Measurements from ENCODE around the gene ENO3.

Gene ENO3

DNA sequence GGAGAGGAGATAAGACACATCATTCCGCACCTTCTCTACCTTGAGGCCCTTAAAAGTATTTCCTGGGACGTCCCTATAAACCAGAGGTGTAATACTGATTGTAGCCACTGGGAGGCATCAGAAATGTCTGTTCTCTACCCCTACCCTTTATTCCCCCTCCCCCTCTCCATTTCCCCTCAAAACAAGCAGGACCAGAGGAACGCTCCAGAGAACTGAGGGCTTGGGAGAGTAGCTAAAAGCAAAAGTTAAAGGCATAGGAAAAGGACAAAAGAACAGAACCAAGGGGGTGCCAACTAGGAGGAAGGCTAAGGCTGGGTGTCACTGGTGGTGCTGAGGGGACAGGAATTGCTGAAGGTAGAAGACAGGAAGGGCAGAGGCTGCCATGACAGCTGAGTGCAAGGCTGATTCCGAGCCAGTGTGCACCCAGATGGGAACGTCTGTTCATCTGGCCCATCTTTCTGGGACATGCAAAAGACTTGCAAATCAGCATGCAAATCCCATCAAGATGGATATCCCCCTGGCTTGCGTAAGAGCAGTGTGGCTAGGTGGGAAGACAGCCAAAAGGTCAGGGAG lies 29.8 kb downstream of the ENO3 start:
- DNase-seq: no peak

DNA sequence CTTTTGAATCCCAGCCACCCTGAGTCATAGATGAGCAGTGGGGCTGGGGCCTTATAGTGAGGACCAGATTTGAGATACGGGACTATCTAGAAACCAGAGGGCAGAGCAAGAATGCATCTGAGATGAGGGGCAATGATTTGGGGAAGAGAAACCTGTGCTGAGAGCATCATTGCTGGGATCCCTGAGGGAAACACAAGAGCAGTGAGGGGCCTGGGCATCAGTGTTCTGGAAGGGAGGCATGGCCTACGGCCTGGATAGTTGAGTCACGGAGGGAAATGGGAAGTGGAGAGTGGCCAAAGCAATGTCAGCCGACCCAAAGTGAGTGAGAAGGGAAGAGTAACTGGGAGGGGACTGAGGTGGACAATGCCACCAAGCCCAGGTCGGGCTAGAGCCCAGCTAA lies 31.4 kb downstream of the ENO3 start:
- DNase-seq: no peak

DNA sequence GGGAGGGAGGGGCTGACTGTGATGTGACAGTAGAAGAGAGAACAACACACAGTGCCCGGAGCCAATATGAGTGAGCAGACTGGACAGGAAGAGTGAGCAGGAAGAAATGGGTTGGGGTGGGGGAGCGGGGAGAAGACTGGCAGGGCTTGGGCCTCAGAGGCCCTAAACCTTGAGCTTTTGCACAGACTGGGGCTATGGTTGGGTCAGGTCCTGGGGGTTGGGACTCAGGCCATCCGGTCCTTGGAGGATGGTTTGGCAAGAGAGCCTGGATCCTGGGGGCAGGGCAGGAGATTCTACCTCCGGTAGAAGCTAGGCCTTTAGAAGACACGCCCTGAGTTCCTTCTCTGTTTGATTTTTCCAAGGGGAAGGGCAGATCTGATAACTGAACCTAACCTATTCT lies 35.5 kb downstream of the ENO3 start:
- DNase-seq: no peak

DNA sequence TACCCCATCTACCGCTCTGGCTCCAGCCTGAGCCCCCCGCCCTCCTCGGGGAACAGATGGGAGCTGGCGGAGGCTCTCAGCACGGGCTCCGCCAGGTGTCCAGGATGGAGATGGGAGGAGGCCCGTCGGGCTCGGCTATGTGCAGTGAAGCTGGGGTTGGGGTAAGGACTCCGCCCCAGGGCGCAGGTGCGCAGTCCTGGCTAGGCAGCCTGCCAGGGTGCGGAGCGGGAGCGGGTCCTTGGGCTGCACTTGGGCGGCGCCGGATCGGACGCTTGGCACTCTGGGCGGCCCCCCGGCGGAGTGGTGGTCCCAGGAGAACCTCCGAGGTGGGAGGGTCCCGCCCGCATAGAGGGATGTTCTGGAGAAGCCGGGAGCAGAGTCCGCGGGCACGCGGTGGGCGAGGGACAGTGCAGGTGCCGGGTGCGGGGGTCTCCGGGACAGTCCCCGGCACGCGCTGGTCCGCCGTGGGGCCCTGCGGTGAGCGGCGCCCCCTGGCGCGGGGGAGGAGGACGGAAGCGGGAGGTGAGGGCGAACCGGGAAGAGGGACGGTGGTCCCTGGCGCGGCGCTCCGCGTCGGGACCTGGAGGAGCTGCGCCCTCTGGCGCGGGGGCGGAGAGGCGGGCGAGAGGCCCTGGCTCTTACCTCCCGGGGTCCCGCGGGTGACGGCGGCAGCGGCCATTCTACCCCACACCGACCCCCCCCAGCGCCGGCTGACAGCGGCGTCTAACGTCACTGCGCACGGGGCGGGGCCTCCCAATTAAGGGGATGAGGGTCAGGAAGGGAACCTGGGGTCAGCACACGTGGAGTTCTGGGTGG lies 36.2 kb downstream of the ENO3 start, which contains the start of gene CAMTA2:
Gene CAMTA2, minus strand, starts transcription at position 725 of the 816 bp plus-strand sequence. CDS start 1,453 bp downstream, outside the sequence.
- DNase-seq: peak; percentile 93

DNA sequence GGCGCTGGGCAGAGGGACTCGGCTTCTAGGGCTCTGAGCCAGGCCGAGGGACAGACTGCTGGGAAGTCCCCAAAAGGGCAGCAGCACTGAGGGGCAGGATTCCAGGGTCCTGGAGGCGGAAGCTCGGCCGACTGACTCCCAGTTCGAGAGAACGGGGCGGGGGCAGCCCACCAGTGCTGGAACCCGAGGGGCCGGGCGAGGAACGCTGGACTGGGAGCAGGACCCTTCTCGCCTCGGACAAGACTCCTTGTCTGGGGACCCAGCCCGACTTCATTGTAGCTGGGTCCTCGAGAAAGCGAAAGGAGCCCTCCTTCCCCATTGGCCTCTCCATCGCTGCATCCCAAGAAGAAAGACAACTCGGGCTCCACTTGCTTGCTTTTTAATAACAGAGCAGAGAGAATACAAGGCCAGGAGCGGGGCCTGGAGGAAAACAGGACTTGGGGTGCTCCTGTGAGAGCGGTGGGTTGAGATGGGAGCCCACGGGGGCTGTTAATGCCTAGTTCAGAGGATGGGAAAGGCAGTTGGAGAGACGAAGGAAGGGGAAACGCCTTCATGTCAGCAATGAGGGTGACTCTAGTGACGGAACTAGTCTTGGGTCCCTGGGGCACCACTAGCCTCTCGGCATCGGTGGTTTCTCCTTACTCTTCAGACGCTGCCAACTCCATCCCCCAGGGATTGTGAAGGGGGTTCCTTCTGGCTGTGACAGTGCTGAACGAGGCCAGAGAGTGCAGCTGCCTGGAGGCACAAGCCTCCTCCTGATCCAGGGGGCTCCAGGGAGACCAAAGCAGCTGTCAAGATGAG lies 37.0 kb downstream of the ENO3 start:
- peak; percentile 51 for DNase-seq

DNA sequence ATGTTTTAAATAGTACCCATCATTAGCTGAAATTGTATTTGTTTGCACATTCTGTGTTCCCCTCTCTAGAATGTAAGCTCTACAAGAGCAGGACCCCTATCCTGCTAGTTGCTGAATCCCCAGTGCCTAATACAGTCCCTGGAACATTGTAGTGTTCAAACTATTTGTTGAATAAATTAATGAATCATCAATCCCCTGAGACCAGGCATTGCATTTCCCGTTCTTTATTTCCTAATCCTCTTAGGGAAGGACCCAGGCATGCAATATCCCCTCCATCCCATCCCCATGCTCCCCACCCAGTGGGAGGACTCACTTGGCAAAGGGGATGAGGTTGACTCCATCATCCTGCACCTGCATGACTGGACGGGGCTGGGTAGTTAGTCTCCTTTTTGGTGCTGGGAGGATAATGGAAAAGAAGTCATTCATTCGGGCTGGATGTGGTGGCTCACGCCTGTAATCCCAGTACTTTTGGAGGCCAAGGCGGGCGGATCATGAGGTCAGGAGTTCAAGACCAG lies 43.2 kb downstream of the ENO3 start:
- no peak for DNase-seq

DNA sequence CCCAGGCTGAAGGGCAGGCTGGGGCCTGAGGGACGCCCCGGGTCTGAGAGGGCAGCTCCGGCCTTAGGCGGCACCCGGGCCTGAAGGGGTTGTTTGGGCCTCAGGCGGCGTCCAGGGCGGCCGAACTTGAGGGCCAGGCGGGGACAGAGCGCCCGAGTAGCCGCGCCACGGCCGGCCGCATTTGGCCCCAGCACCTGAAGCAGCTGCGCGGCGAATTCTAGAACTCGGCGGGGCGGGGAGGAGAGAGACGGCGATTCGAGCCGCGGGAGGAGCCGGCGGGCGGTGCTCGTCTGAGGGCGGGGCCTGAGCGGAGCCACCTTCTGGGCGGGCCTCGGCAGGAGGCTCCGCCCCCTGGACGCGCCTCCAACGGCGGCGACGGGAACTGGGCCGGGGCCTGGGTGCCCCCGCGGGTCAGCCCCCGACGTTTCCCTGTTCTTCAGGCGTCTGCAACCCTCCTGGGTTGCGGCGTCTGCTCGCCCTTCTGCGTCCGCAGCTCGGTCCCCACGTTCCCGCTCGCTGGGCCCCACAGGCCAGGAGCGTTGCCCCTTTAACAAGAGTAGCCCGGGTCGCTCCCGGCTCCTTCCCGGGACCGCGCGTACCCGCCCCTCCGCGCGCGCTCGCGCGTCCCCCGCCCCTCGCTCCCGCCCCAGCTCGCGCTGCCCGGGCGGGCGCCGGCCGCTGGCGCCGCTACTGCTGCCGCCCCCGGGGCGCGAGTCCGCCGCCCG lies 46.5 kb downstream of the ENO3 start, which contains the start of the genes INCA1 and KIF1C:
Gene INCA1, minus strand, starts transcription at position 221 of the 725 bp plus-strand sequence. CDS start 3,085 bp downstream, outside the sequence.
Gene KIF1C, plus strand, starts transcription at position 649 of the 725 bp plus-strand sequence. CDS start 2,297 bp downstream, outside the sequence.
- DNase-seq: peak; percentile 87

DNA sequence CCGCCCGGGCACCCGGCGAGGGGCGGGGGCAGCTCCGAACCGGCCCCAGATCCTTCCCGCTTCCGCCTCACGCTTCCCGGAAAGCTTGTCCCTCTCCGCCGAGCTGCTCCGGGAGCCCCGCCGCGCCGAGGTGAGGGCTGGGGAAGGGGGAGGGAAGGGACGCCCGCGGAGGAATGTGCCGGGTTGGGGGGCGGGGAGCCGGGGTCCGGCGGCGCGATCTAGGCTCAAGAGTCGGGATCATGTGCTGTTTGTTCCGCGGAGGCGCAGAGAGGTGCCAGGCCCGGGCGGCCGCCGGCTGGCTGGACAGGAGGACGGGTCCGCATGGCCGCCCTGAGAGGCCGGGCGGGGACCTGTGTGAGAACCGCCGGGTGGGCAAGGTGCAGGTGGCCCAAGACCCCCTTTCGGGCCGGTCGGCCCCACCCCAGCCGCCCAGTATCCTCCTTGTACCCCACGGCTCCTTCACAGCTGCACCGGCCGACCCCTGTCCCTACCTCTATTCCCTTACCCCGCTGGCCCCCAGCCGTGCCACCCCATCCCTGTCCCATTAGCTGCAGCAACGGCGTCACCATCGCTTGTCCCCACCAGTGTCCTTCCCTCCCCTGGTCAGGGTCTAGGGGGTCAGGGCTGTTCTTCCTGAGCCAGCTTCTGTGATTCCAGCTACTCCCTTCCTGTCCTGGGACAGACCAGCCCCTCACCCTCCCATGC lies 47.3 kb downstream of the ENO3 start:
- peak; percentile 50 for DNase-seq

DNA sequence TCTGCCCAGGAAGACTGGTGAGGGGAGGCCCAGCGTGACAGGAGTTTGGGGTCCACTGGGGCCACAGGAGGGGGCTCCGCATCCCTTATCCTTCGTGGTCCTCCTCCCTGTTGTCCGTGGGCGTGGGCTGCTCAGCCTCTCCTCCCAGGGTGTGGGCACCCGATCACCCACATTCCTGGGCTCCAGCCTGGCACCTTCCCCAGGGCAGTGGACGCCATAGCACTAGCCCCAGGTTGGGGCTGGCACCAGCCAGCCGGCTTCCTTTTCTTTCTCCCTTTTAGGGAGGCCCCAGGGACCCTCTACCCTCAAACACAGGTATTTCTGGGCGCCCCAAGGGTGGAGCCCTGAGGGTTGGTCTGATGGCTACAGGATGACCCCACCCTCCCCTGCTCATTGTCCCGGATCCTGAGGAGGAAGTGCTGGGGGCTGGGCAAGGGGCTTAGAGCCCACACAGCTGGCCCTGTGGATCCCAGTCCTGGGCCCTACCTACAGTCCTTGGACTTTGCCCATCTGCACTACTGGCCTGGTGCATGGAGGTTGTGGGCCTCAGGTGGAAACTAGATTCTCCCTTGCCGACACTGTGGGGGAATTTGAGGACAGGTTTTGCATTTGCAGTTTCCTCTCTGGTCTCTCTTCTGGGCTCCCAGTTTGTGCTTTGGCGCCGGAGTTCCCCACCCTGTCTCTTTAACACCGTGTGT lies 48.0 kb downstream of the ENO3 start:
- no peak for DNase-seq

DNA sequence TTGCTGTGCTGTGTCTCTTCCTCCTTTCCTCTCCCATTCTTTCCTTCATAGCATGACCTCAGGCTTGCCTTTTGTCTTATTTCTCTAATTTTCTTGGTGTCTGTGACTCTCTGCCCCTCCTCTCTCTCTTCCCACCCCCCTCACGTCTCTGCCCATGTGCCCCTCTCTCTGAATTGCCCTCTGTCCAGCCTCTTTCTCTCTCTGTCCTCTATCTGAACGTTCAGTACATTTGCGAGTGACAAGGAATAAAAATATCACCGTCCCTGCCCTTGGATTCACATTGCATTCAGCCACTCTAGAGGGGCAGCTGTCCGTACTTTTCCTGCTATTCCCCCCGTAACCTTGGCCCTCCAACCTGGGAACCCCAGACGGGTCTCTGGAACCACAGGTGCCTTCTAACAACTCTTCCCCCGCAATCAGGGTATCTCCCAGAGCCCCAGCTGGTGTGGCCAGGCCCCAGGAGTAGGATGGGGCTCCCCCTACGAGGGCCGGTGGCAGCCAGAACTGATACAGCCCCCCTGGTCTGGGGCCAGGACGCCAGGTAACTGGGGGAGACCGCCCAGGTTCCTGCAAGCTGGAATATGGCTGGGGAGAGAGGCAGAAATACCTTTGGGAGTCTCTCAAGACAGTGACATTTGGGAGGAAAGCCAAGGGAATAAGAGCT lies 48.6 kb downstream of the ENO3 start:
- no peak for DNase-seq

- no peak for DNase-seq
Measured at GRCh38 chr17:5000237-5000639, 49.3 kb downstream of the ENO3 start.

DNA sequence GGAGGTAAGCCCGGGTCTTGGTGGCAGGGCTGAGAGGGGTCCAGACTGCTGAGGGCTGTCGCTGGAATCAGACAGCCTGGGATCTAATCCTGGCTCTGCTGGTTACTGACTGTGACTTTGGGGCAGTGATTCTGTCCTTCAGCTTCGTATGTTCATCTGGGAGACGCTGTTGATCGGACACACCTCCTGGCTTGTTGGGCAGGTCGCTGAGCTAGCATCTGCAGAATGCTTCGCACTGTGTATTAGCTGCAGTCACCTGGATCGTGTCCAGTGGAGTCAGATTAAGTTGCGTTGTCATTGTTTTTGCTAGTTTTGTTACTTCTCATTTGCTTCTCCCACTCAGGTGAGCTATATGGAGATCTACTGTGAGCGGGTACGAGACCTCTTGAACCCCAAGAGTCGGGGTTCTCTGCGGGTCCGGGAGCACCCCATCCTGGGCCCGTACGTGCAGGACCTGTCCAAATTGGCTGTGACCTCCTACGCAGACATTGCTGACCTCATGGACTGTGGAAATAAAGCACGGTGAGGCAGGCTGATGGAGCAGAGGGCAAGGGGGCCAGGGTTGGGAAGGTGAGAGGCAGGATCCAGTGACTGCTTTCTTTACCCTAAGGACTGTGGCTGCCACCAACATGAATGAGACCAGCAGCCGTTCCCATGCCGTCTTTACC lies 51.3 kb downstream of the ENO3 start:
- no peak for DNase-seq

- no peak for DNase-seq
Measured at GRCh38 chr17:5003214-5003867, 52.4 kb downstream of the ENO3 start.
